GM21529 (cell line): ENCODE measurements around the gene FMNL2.
"Not testable (repeated sequence)": the region's sequence is repeated elsewhere in the genome, so short reads cannot be mapped to it uniquely, and the experiment has no call there.

Experiments
- ATAC-seq: cut with Tn5 transposase; IDR thresholded peaks from one replicate; pipeline ENCODE4 v1.9.1; 2021; ENCODE audit not compliant: unreplicated experiment

FMNL2 gene

GRCh38 chr2:152468899-152469692 is 134.1 kb downstream of the FMNL2 start:
- ATAC-seq = peak; percentile 34

- ATAC-seq = no peak
Measured at GRCh38 chr2:152470861-152471854, 136.2 kb downstream of the FMNL2 start.

GRCh38 chr2:152472481-152472887 is 137.5 kb downstream of the FMNL2 start:
- ATAC-seq = no peak

- ATAC-seq = no peak
Measured at GRCh38 chr2:152473151-152473857, 138.3 kb downstream of the FMNL2 start.

- ATAC-seq = not testable (repeated sequence)
Measured at GRCh38 chr2:152474523-152474922, 139.5 kb downstream of the FMNL2 start.

- no peak for ATAC-seq
Measured at GRCh38 chr2:152475982-152476381, 141.0 kb downstream of the FMNL2 start.

- ATAC-seq = no peak
Measured at GRCh38 chr2:152477347-152478092, 142.5 kb downstream of the FMNL2 start.

- ATAC-seq = no peak
Measured at GRCh38 chr2:152479282-152479681, 144.3 kb downstream of the FMNL2 start.

GRCh38 chr2:152480821-152481399 is 145.9 kb downstream of the FMNL2 start:
- ATAC-seq = no peak

GRCh38 chr2:152481881-152482583 is 147.1 kb downstream of the FMNL2 start:
- no peak for ATAC-seq

- ATAC-seq = no peak
Measured at GRCh38 chr2:152483276-152484063, 148.5 kb downstream of the FMNL2 start.

GRCh38 chr2:152485954-152486736 is 151.2 kb downstream of the FMNL2 start:
- no peak for ATAC-seq

- ATAC-seq = no peak
Measured at GRCh38 chr2:152486737-152487400, 151.9 kb downstream of the FMNL2 start.

- ATAC-seq = no peak
Measured at GRCh38 chr2:152488075-152488474, 153.1 kb downstream of the FMNL2 start.

- ATAC-seq = no peak
Measured at GRCh38 chr2:152489364-152489763, 154.4 kb downstream of the FMNL2 start.

GRCh38 chr2:152490686-152491455 is 155.9 kb downstream of the FMNL2 start:
- ATAC-seq = no peak

GRCh38 chr2:152492131-152492530 is 157.2 kb downstream of the FMNL2 start:
- ATAC-seq = no peak
